Measurements from ENCODE around the gene SLC39A8. TPM values are rescaled to one million over a fixed set of nuclear protein-coding genes. Genes with fewer than 3 reads are reported as not detected.

Gene SLC39A8
- total RNA-seq, 1 experiment from 2014 or later = 35.9 TPM

DNA sequence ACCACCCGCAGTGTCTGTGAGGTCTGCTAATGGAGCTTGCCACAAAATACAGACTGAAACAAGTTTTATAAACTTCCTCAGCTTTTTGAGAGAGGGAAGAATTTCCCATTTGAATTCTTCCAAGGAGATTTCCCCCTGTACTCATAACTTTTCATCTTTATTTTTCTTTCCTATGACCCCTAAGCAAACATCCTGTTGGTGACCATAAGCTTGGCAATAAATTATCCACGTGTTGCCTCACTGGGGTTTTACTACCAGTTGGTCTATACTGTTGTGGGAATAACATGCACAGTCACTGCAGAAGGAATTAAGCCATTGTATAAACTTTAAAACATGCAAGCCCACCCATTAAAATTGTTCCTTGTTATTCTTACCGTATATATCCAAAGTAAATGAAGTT is 86.2 kb downstream of the SLC39A8 start:
- Mint-ChIP-seq H3K4me1 (peaks cover 21% of the 10 kb centered on the region), H3K27ac (no peak overlapping the region), H3K36me3 (no peaks in the 10 kb centered on the region), H3K4me3 (no peak overlapping the region), H3K9me3 (0 out of 2 replicates have a peak, but pooled peaks cover 3% of the 10 kb centered on the region), H3K27me3 (ENCODE audit: low read depth) (no peaks in the 10 kb centered on the region)
- ChIA-PET POLR2A (no interaction called here), CTCF (no interaction called here)
- TF ChIP-seq JAZF1 (CRISPR knock-in tag; IDR thresholded peaks at IDR 0.05) (no peak), TEAD4 (CRISPR knock-in tag; IDR thresholded peaks at IDR 0.05) (no peak), GRHL2 (CRISPR knock-in tag; IDR thresholded peaks at IDR 0.05; ENCODE audit: insufficient replicate concordance, severe bottlenecking) (no peak), USF1 (CRISPR knock-in tag; IDR thresholded peaks at IDR 0.05) (no peak), AFF4 (CRISPR knock-in tag; IDR thresholded peaks at IDR 0.05; ENCODE audit: borderline replicate concordance) (no peak), ARID4B (CRISPR knock-in tag; IDR thresholded peaks at IDR 0.05; ENCODE audit: borderline replicate concordance) (no peak)
- DNase-seq (ENCODE audit: low spot score) (no peak), ATAC-seq (no peak)

DNA sequence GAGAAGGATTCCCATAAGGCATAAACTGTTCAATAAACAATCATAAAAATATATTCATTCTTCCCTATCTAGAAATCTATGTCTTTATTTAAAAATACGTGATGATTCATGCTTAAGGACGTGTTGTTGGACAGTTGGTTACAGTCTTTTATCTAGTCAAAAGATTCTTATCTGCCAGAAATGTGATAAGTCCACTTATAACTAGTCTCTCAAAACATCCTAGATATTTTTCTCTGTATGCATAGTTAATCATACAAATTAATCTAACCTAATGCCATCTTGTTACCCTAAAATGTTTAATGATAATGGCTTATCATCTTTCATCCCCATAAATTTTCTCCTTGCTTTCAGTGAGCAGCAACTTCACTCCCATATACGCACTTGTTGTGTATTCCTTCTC is 89.0 kb downstream of the SLC39A8 start:
- POLR2A ChIA-PET = no interaction called here
- H3K4me3 Mint-ChIP-seq = no peak overlapping the region
- CTCF ChIA-PET = interaction anchor here (1.3 kb wide), 1 partner anchor 14 kb away, joined by 3 read pairs; no protein-coding TSS in a partner anchor
- H3K27ac Mint-ChIP-seq = no peak overlapping the region
- DNase-seq (ENCODE audit: low spot score) (no peak), ATAC-seq (no peak)
- no peaks in the 10 kb centered on the region for H3K27me3 Mint-ChIP-seq (ENCODE audit: low read depth)
- peaks cover 3% of the 10 kb centered on the region; the same call in 1 of the 2 replicates for H3K9me3 Mint-ChIP-seq
- TF ChIP-seq OVOL2 (CRISPR knock-in tag; IDR thresholded peaks at IDR 0.05; ENCODE audit: borderline replicate concordance) (no peak), IRF2 (CRISPR knock-in tag; IDR thresholded peaks at IDR 0.05; ENCODE audit: borderline replicate concordance, low read depth) (no peak), ZNF425 (CRISPR knock-in tag; conservative IDR thresholded peaks at IDR 0.05) (no peak)
- H3K36me3 Mint-ChIP-seq = no peaks in the 10 kb centered on the region
- peaks cover 18% of the 10 kb centered on the region for H3K4me1 Mint-ChIP-seq

- Mint-ChIP-seq H3K27ac (no peak overlapping the region), H3K27me3 (ENCODE audit: low read depth) (no peaks in the 10 kb centered on the region), H3K4me1 (peaks cover 15% of the 10 kb centered on the region), H3K36me3 (peaks cover 5% of the 10 kb centered on the region; the same call in 1 of the 2 replicates), H3K4me3 (no peak overlapping the region), H3K9me3 (peaks cover 15% of the 10 kb centered on the region)
- CTCF ChIA-PET = no interaction called here
- ATAC-seq = no peak
- no peak for TF ChIP-seq ZNF671 (CRISPR knock-in tag; IDR thresholded peaks at IDR 0.05)
- no peak for TF ChIP-seq NFYB (CRISPR knock-in tag; conservative IDR thresholded peaks at IDR 0.05; ENCODE audit: low read depth)
- TF ChIP-seq, protein P1, sequence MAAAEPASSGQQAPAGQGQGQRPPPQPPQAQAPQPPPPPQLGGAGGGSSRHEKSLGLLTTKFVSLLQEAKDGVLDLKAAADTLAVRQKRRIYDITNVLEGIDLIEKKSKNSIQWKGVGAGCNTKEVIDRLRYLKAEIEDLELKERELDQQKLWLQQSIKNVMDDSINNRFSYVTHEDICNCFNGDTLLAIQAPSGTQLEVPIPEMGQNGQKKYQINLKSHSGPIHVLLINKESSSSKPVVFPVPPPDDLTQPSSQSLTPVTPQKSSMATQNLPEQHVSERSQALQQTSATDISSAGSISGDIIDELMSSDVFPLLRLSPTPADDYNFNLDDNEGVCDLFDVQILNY (CRISPR knock-in tag; IDR thresholded peaks at IDR 0.05) = no peak
- TF ChIP-seq SP1 (CRISPR knock-in tag; conservative IDR thresholded peaks at IDR 0.05) = no peak
- TF ChIP-seq, protein P2, sequence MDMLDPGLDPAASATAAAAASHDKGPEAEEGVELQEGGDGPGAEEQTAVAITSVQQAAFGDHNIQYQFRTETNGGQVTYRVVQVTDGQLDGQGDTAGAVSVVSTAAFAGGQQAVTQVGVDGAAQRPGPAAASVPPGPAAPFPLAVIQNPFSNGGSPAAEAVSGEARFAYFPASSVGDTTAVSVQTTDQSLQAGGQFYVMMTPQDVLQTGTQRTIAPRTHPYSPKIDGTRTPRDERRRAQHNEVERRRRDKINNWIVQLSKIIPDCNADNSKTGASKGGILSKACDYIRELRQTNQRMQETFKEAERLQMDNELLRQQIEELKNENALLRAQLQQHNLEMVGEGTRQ (CRISPR knock-in tag; IDR thresholded peaks at IDR 0.05) = no peak
- no peak for TF ChIP-seq SOX15 (CRISPR knock-in tag; IDR thresholded peaks at IDR 0.05)
- no peak for TF ChIP-seq OVOL2 (CRISPR knock-in tag; IDR thresholded peaks at IDR 0.05; ENCODE audit: borderline replicate concordance)
- DNase-seq (ENCODE audit: low spot score) = no peak
- POLR2A ChIA-PET = no interaction called here
These were observed 91.4 kb downstream of the SLC39A8 start for GRCh38 chr4:102253860-102254259.
